ENCODE measurements around the gene FAM53B. TPM values are rescaled to one million over a fixed set of nuclear protein-coding genes. Genes with fewer than 3 reads are reported as not detected.

FAM53B gene
- total RNA-seq, 1 experiment from 2014 or later: 11.2 TPM

- H3K4me3 Mint-ChIP-seq (ENCODE audit: low read depth, unreplicated experiment): no peak overlapping the region
- no peaks in the 10 kb centered on the region for H3K27me3 Mint-ChIP-seq (ENCODE audit: unreplicated experiment)
- no peaks in the 10 kb centered on the region for H3K4me1 Mint-ChIP-seq (ENCODE audit: low read depth, unreplicated experiment)
- H3K36me3 Mint-ChIP-seq (ENCODE audit: insufficient read depth, unreplicated experiment): no peaks in the 10 kb centered on the region
- H3K9me3 Mint-ChIP-seq (ENCODE audit: low read depth, unreplicated experiment): no peaks in the 10 kb centered on the region
- no peak for DNase-seq
- CTCF ChIA-PET: no interaction called here
- BruUV-seq (replicated peaks): no TSS peak
- intact Hi-C loops (cut with micrococcal nuclease; ENCODE audit: unreplicated experiment): no loop called here
- no peak overlapping the region for H3K27ac Mint-ChIP-seq (ENCODE audit: unreplicated experiment)
- TF ChIP-seq CTCF (IDR thresholded peaks at IDR 0.05; ENCODE audit: unreplicated experiment): no peak
These were observed 66.2 kb downstream of the FAM53B start for GRCh38 chr10:124677749-124678556.

GRCh38 chr10:124677293-124677699, 66.9 kb downstream of the FAM53B start:
- no TSS peak for BruUV-seq (replicated peaks)
- DNase-seq: no peak
- Mint-ChIP-seq H3K27me3 (ENCODE audit: unreplicated experiment) (no peaks in the 10 kb centered on the region), H3K36me3 (ENCODE audit: insufficient read depth, unreplicated experiment) (no peaks in the 10 kb centered on the region), H3K4me3 (ENCODE audit: low read depth, unreplicated experiment) (no peak overlapping the region), H3K9me3 (ENCODE audit: low read depth, unreplicated experiment) (no peaks in the 10 kb centered on the region), H3K27ac (ENCODE audit: unreplicated experiment) (no peak overlapping the region), H3K4me1 (ENCODE audit: low read depth, unreplicated experiment) (no peaks in the 10 kb centered on the region)
- intact Hi-C loops (cut with micrococcal nuclease; ENCODE audit: unreplicated experiment): no loop called here
- TF ChIP-seq CTCF (IDR thresholded peaks at IDR 0.05; ENCODE audit: unreplicated experiment): no peak
- CTCF ChIA-PET: no interaction called here

DNA sequence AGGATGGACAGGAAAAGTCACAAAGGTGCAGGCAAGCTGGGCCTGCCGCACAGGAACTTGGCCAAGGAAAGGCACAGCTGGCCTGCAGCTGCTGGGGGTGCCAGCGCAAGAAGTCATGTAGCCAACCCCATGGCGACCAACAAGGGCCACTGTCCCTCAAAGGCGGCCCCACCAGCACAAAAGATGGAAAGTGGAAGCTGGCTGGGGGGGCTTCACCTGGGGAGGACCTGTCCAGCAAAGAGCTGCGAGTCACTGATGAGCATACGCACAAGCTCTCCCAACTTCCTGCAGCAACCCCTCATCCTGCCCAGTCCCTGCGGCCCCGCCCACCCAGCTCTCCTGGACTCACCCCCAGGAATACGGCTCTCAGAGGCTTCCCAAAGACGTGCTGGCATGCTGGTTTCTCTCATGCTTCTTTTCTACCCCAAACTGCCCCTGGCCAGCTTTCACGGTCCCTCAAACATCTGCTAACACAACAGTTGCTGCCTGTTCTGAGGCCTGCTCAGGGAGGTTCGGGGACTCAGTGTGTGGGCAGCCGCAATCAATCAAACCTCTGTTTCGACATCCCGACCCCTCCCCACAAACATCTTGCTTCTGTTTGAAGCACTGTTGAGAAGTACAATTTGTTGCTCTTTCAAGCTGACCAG, 67.6 kb downstream of the FAM53B start:
- Mint-ChIP-seq H3K27ac (ENCODE audit: unreplicated experiment) (no peak overlapping the region), H3K4me3 (ENCODE audit: low read depth, unreplicated experiment) (no peak overlapping the region), H3K9me3 (ENCODE audit: low read depth, unreplicated experiment) (no peaks in the 10 kb centered on the region), H3K36me3 (ENCODE audit: insufficient read depth, unreplicated experiment) (no peaks in the 10 kb centered on the region), H3K4me1 (ENCODE audit: low read depth, unreplicated experiment) (no peaks in the 10 kb centered on the region), H3K27me3 (ENCODE audit: unreplicated experiment) (no peaks in the 10 kb centered on the region)
- TF ChIP-seq CTCF (IDR thresholded peaks at IDR 0.05; ENCODE audit: unreplicated experiment): no peak
- DNase-seq: no peak
- no TSS peak for BruUV-seq (replicated peaks)
- intact Hi-C loops (cut with micrococcal nuclease; ENCODE audit: unreplicated experiment): no loop called here
- CTCF ChIA-PET: interaction anchor here (0.5 kb wide), 1 partner anchor 82 kb away, joined by 3 read pairs; no protein-coding TSS in a partner anchor

- intact Hi-C loops (cut with micrococcal nuclease; ENCODE audit: unreplicated experiment): no loop called here
- no peaks in the 10 kb centered on the region for H3K4me1 Mint-ChIP-seq (ENCODE audit: low read depth, unreplicated experiment)
- no peak for TF ChIP-seq CTCF (IDR thresholded peaks at IDR 0.05; ENCODE audit: unreplicated experiment)
These were observed 68.4 kb downstream of the FAM53B start for GRCh38 chr10:124675824-124676223.

More at GRCh38 chr10:124675824-124676223, 68.4 kb downstream of the FAM53B start:
- no peak overlapping the region for H3K4me3 Mint-ChIP-seq (ENCODE audit: low read depth, unreplicated experiment)
- no peaks in the 10 kb centered on the region for H3K9me3 Mint-ChIP-seq (ENCODE audit: low read depth, unreplicated experiment)
- no TSS peak for BruUV-seq (replicated peaks)
- CTCF ChIA-PET: interaction anchor here (0.5 kb wide), 1 partner anchor 81 kb away, joined by 3 read pairs; no protein-coding TSS in a partner anchor
- H3K27me3 Mint-ChIP-seq (ENCODE audit: unreplicated experiment): no peaks in the 10 kb centered on the region
- no peak overlapping the region for H3K27ac Mint-ChIP-seq (ENCODE audit: unreplicated experiment)
- no peaks in the 10 kb centered on the region for H3K36me3 Mint-ChIP-seq (ENCODE audit: insufficient read depth, unreplicated experiment)
- DNase-seq: no peak

Measured in Calu3 (cell line).